IMR-90 (cell line): ENCODE measurements around the gene FRS3. TPM values are rescaled to one million over a fixed set of nuclear protein-coding genes. Genes with fewer than 3 reads are reported as not detected.

ENCODE experiments used
- ATAC-seq: fragments of 200-7000 bp; cut with Tn5 transposase; 2 replicates; pipeline ENCODE4 v1.9.1; 2020; ENCODE audit warnings: low read depth, mild to moderate bottlenecking, moderate library complexity
- BruUV-seq: library from RNA; stranded (reverse); fragments of 400-500 nt; replicated peaks from 2 replicates; lab custom pipeline; 2021; lab: Mats Ljungman, UMichigan
- CTCF ChIA-PET: fragments of 300-600 bp; formaldehyde crosslinking; extraction: SDS; loops from one replicate; lab custom pipeline; 2021; ENCODE audit warnings: antibody characterized with exemption; lab: Yijun Ruan, JAX
- POLR2A ChIA-PET: fragments of 300-600 bp; sonication (Branson Sonifier 250); formaldehyde crosslinking; loops from one replicate; lab custom pipeline; 2022; ENCODE audit warnings: antibody characterized with exemption; ENCODE audit not compliant: unreplicated experiment; lab: Charles Lee
- DNase-seq: peaks from one replicate; pipeline ENCODE4 v3.0.0; 2013
- H2AFZ ChIP-seq: replicated peaks from 2 replicates; pipeline ENCODE3; 2013; ENCODE audit warnings: low read length, mild to moderate bottlenecking; ENCODE audit not compliant: poor library complexity
- H2AK5ac ChIP-seq: 2 replicates; pipeline ENCODE4 v1.6.1; 2013; ENCODE audit warnings: low read depth, low read length, inconsistent platforms
- H2AK9ac ChIP-seq: replicated peaks from 2 replicates; pipeline ENCODE3; 2013; ENCODE audit warnings: mild to moderate bottlenecking, low read depth, low read length, moderate library complexity; ENCODE audit not compliant: poor library complexity
- H2BK120ac ChIP-seq: 2 replicates; pipeline ENCODE4 v1.6.1; 2013; ENCODE audit warnings: low read depth, low read length, inconsistent platforms
- H2BK15ac ChIP-seq: 3 replicates; pipeline ENCODE4 v1.6.1; 2013; ENCODE audit warnings: low read depth, low read length, inconsistent platforms
- H2BK20ac ChIP-seq: 2 replicates; pipeline ENCODE4 v1.6.1; 2013; ENCODE audit warnings: low read depth, mild to moderate bottlenecking, inconsistent platforms, low read length, moderate library complexity
- H2BK5ac ChIP-seq: 2 replicates; pipeline ENCODE4 v1.6.1; 2013; ENCODE audit warnings: mild to moderate bottlenecking, low read depth, low read length, inconsistent platforms; ENCODE audit not compliant: poor library complexity, severe bottlenecking
- H3K14ac ChIP-seq: replicated peaks from 2 replicates; pipeline ENCODE4 v1.6.1; 2013; ENCODE audit warnings: low read depth, low read length, inconsistent platforms
- H3K18ac ChIP-seq: 2 replicates; pipeline ENCODE4 v1.6.1; 2013; ENCODE audit warnings: low read depth, low read length, control low read depth
- H3K23ac ChIP-seq: 2 replicates; pipeline ENCODE4 v1.6.1; 2013; ENCODE audit warnings: low read depth, low read length, inconsistent platforms
- H3K27ac ChIP-seq: 2 replicates; pipeline ENCODE4 v1.5.1; 2013; ENCODE audit warnings: mild to moderate bottlenecking, control low read depth, low read length; ENCODE audit not compliant: insufficient read depth
- H3K27me3 ChIP-seq: 2 replicates; pipeline ENCODE4 v1.6.1; 2013; ENCODE audit warnings: low read length; ENCODE audit not compliant: control insufficient read depth, insufficient read depth
- H3K36me3 ChIP-seq: 2 replicates; pipeline ENCODE4 v1.6.1; 2013; ENCODE audit warnings: low read length, mixed read lengths; ENCODE audit not compliant: control insufficient read depth, insufficient read depth
- H3K4ac ChIP-seq: 2 replicates; pipeline ENCODE4 v1.6.1; 2013; ENCODE audit warnings: low read depth, low read length, inconsistent platforms
- H3K4me1 ChIP-seq: 2 replicates; pipeline ENCODE4 v1.6.1; 2013; ENCODE audit warnings: low read length, mixed read lengths; ENCODE audit not compliant: control insufficient read depth, insufficient read depth
- H3K4me2 ChIP-seq: 2 replicates; pipeline ENCODE4 v1.6.1; 2013; ENCODE audit warnings: low read depth, mild to moderate bottlenecking, control low read depth, low read length, moderate library complexity
- H3K4me3 ChIP-seq: 2 replicates; pipeline ENCODE4 v1.5.1; 2013; ENCODE audit warnings: low read depth, mild to moderate bottlenecking, control low read depth, low read length, moderate library complexity; ENCODE audit not compliant: insufficient read depth
- H3K56ac ChIP-seq: 2 replicates; pipeline ENCODE4 v1.6.1; 2013; ENCODE audit warnings: low read length, inconsistent platforms; ENCODE audit not compliant: insufficient read depth; ENCODE audit errors: extremely low read depth
- H3K79me1 ChIP-seq, 2 experiments: 2 replicates each; pipeline ENCODE4 v1.6.1; 2013; ENCODE audit warnings: low read length in 2 of 2, inconsistent platforms in 1 of 2, low read depth in 1 of 2
- H3K9ac ChIP-seq: 2 replicates; pipeline ENCODE4 v1.6.1; 2013; ENCODE audit warnings: low read depth, low read length, control low read depth
- H3K9me1 ChIP-seq: 2 replicates; pipeline ENCODE4 v1.6.1; 2013; ENCODE audit warnings: low read length, inconsistent platforms; ENCODE audit not compliant: insufficient read depth
- H3K9me3 ChIP-seq: 2 replicates; pipeline ENCODE4 v1.6.1; 2013; ENCODE audit warnings: low read length; ENCODE audit not compliant: control insufficient read depth, insufficient read depth
- H4K20me1 ChIP-seq: 2 replicates; pipeline ENCODE4 v1.6.1; 2013; ENCODE audit warnings: low read length, inconsistent platforms; ENCODE audit not compliant: insufficient read depth
- H4K5ac ChIP-seq: 2 replicates; pipeline ENCODE4 v1.6.1; 2013; ENCODE audit warnings: mild to moderate bottlenecking, low read depth, low read length, control low read depth
- H4K8ac ChIP-seq, 2 experiments: 2 replicates each; pipeline ENCODE4 v1.6.1; 2013; ENCODE audit warnings: low read depth in 2 of 2, low read length in 2 of 2, control low read depth in 1 of 2, inconsistent platforms in 1 of 2
- H4K91ac ChIP-seq: 2 replicates; pipeline ENCODE4 v1.6.1; 2013; ENCODE audit warnings: low read depth, low read length, inconsistent platforms; ENCODE audit not compliant: insufficient read depth
- ELK1 ChIP-seq: fragments of 150-350 bp; IDR thresholded peaks from 2 replicates; pipeline ENCODE4 v1.6.1; 2016; ENCODE audit warnings: low read depth, mild to moderate bottlenecking, low read length, moderate library complexity, borderline replicate concordance
- FOS ChIP-seq: fragments of 150-350 bp; IDR thresholded peaks from 2 replicates; pipeline ENCODE4 v1.6.1; 2016; ENCODE audit warnings: low read depth, low read length
- MXI1 ChIP-seq: IDR thresholded peaks from 2 replicates; pipeline ENCODE4 v1.6.1; 2012; ENCODE audit warnings: low read depth, mild to moderate bottlenecking, low read length, moderate library complexity, borderline replicate concordance
- RAD21 ChIP-seq: IDR thresholded peaks from 2 replicates; pipeline ENCODE4 v1.6.1; 2012; ENCODE audit warnings: low read length, improper control_type of control experiment
- RCOR1 ChIP-seq: IDR thresholded peaks from 2 replicates; pipeline ENCODE4 v1.6.1; 2012; ENCODE audit warnings: mild to moderate bottlenecking, low read length, improper control_type of control experiment; ENCODE audit not compliant: insufficient replicate concordance
- WGBS, 2 experiments: methylation state at CpG; one replicate each; pipeline versions ENCODE4 v1.1.5 to v1.1.7; 2013; ENCODE audit warnings: missing lambda C conversion rate in 2 of 2; ENCODE audit not compliant: insufficient read length in 1 of 2; ENCODE audit errors: extremely low coverage in 2 of 2; 5-methylcytosine and 5-hydroxymethylcytosine counted together
- dilution Hi-C: fragments of 300-500 bp; cut with HindIII; formaldehyde crosslinking; loops from one replicate; pipeline ENCODE4 v1.14.3; 2018; ENCODE audit warnings: low sequenced_read_pairs; ENCODE audit not compliant: unreplicated experiment
- in situ Hi-C: fragments of 300-500 bp; cut with MboI; formaldehyde crosslinking; loops from 3 replicates; pipeline ENCODE4 v1.14.3; 2019; ENCODE audit warnings: low sequenced_read_pairs, inconsistent platforms, mixed read lengths
- intact Hi-C: fragments of 100-400 bp; cut with micrococcal nuclease; formaldehyde crosslinking; loops from 2 replicates; pipeline ENCODE4 v1.10.0; 2022
- polyA plus RNA-seq, 3 experiments: library from polyadenylated mRNA; depleted of rRNA; stranded (reverse); fragments of >200 nt; gene quantifications; 2 replicates each; pipeline ENCODE4 v1.2.3, GENCODE V29; 2012; ENCODE audit warnings: low replicate concordance in 1 of 3
- total RNA-seq: library from RNA; depleted of rRNA; stranded (reverse); fragments of >200 nt; gene quantifications from 2 replicates; pipeline ENCODE4 v1.2.3, GENCODE V29; 2012
- TF ChIP-seq, protein P1 (sequence below): fragments of 150-350 bp; IDR thresholded peaks from 2 replicates; pipeline ENCODE4 v1.6.1; 2017; ENCODE audit warnings: mild to moderate bottlenecking, antibody characterized with exemption, low read length, low read depth

Gene FRS3
- total and polyA plus RNA-seq, 2 of the 4 experiments (the other 2 are of a cell fraction), result 0.54 to 3.8 TPM

- no peak overlapping the region for H3K9ac ChIP-seq
- H4K20me1 ChIP-seq, result no peaks in the 10 kb centered on the region
- 100% methylated on average over 1 of the region's 1 CpG; no CpG with 5 or more reads in 1 of the 2 experiments for WGBS, 2 experiments
- no peak overlapping the region for H3K23ac ChIP-seq
- H3K4me1 ChIP-seq, result no peaks in the 10 kb centered on the region
- no peaks in the 10 kb centered on the region for H3K36me3 ChIP-seq
- H3K4ac ChIP-seq, result no peak overlapping the region
- H3K56ac ChIP-seq, result no peak overlapping the region
- H2BK5ac ChIP-seq, result no peak overlapping the region
- H2BK120ac ChIP-seq, result no peak overlapping the region
- no peak overlapping the region for H3K18ac ChIP-seq
- H4K91ac ChIP-seq, result no peak overlapping the region
- POLR2A ChIA-PET, result no interaction called here
- no peak overlapping the region for H3K4me2 ChIP-seq
- no peaks in the 10 kb centered on the region for H3K9me1 ChIP-seq
- intact Hi-C loops (no loop called here), dilution Hi-C loops (no loop called here), in situ Hi-C loops (no loop called here)
- no peak overlapping the region for H2AFZ ChIP-seq
- no peaks in the 10 kb centered on the region for H3K79me1 ChIP-seq
- no peak overlapping the region for H4K8ac ChIP-seq
- CTCF ChIA-PET, result no interaction called here
- no peak overlapping the region for H2BK15ac ChIP-seq
- no peak for ATAC-seq
- DNase-seq, result no peak
- H2AK9ac ChIP-seq, result no peak overlapping the region
- H3K9me3 ChIP-seq, result no peaks in the 10 kb centered on the region
- H3K14ac ChIP-seq, result no peak overlapping the region
- no peak overlapping the region for H2AK5ac ChIP-seq
- TF ChIP-seq FOS (no peak), ELK1 (no peak), RAD21 (no peak), MXI1 (no peak), RCOR1 (no peak)
- TF ChIP-seq, protein P1, sequence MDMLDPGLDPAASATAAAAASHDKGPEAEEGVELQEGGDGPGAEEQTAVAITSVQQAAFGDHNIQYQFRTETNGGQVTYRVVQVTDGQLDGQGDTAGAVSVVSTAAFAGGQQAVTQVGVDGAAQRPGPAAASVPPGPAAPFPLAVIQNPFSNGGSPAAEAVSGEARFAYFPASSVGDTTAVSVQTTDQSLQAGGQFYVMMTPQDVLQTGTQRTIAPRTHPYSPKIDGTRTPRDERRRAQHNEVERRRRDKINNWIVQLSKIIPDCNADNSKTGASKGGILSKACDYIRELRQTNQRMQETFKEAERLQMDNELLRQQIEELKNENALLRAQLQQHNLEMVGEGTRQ, result no peak
- BruUV-seq, result no TSS peak
- no peak overlapping the region for H3K27ac ChIP-seq
- H3K4me3 ChIP-seq, result no peak overlapping the region
- no peaks in the 10 kb centered on the region for H3K27me3 ChIP-seq
- no peak overlapping the region for H2BK20ac ChIP-seq
- no peak overlapping the region for H4K5ac ChIP-seq
These were observed 42.3 kb upstream of the FRS3 start for GRCh38 chr6:41822021-41822420.
